UCSD-AML1 (cell line): ENCODE measurements around the gene RREB1.

Experiments
- DNase-seq: peaks from one replicate; lab custom pipeline; 2025; ENCODE audit not compliant: unreplicated experiment; lab: John Stamatoyannopoulos, UW

Gene RREB1

DNA sequence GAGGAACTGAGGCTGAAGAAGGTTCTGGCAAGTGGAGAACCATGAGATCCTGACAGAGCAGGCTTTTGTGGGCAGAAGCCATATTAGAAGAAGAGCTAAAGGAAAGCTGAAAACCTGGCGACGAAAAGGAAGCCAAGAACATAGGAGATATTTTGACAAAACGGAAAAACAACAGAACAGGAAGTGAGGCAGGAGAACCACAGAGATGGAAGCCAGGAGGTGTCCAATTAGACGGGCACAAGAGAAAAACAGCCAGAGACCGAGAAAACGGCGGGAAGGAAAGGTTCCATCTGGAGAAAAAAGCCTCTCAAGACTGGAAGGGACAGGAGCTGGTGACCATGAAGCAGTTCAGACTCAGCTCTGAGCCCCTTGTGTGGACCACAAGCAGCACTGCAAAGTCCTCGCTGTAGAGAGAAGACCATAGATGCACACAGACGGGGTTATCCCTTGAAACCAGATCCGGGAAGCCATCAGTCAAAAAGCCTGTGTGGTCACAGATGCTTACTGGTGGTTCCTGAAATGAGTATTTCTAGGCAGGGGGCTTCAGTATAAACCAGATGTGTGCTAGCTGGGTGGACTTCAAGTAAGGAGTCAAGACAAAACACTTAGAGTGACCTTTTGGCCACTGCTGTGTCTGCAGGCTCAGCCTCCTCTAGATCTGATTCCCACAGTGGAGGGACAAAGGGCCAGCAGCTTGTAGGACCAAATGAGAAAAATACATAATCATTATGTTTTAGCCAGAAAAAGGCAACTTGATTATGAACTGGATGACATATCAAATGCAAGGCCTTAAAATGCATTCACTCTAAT lies 174.5 kb downstream of the RREB1 start:
- no peak for DNase-seq

DNA sequence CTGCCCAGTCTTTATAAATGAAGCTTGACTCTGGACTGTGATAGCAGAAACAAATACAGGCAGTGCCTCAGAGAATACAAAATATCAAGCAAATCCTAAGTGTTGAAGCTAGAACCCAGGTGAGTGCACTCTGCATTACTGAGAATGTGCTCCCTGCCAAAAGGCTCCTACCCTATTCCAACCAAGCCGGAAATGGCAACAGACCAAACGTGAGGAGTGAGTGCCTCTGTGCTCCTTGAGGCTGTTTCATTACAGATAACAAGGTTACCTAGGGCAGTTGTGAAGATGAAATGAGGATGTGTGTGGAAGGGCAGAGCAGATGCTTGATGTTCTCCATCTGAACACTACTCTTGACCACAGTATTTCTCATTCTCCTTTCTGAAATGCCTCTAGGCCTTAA lies 175.9 kb downstream of the RREB1 start:
- no peak for DNase-seq

- no peak for DNase-seq
Observed at GRCh38 chr6:7285416-7285815, 177.7 kb downstream of the RREB1 start.

DNA sequence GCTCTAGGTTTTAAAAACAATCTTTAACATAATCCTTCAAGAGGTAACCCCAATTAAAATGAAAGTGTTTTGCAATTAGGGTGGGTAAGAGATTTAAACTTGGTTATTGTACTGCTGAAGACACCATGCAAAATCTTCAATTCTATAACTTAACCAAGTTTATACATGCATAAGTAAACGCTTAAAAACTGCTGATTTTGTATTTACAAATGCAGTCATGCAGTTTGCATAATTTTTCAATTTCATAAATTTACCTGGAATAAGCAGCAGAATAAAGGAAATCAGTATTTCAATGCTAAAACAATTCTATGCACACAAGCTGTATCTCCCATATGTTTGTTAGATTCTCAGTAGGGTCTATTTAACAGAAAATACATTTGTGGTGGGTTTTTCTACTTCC lies 182.3 kb downstream of the RREB1 start:
- no peak for DNase-seq

GRCh38 chr6:7292596-7293255 lies 185.0 kb downstream of the RREB1 start:
- DNase-seq, result no peak

GRCh38 chr6:7295916-7296315 lies 188.2 kb downstream of the RREB1 start:
- no peak for DNase-seq

DNA sequence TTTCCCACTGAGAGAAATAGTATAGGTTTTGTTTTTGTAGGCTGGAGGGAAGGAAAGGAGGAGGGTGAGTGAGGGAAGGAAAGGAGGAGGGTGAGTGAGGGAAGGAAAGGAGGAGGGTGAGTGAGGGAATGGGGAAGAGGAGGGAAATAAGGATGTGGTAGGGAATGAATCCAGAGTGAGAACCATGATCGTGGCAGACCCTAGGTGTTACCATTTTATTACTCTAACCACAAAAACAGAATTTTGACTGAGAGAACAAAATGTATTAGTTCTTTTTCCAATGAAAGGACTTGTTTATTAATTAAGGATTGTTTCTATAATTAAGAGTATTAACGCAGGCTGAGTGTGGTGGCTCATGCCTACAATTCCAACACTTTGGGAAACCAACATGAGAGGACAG lies 188.8 kb downstream of the RREB1 start:
- no peak for DNase-seq

DNA sequence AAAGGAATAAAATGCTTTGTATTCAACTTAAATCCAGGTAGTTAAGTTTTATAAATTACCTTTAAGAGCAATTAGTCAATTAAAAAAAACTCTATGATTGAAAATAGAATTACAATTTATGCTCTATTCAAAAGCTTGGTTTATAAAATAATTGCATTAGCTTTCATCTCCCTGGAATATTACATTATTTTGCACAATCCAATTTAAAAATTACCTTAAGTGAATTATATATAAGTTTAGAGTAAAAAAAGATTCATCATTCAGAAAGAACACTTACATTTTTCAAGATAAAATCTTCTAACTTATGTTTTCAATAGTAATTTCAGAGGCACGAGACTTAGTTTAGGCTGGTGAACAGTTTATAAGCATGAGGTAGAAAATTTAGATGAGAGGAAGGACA lies 190.4 kb downstream of the RREB1 start:
- DNase-seq, result no peak

DNA sequence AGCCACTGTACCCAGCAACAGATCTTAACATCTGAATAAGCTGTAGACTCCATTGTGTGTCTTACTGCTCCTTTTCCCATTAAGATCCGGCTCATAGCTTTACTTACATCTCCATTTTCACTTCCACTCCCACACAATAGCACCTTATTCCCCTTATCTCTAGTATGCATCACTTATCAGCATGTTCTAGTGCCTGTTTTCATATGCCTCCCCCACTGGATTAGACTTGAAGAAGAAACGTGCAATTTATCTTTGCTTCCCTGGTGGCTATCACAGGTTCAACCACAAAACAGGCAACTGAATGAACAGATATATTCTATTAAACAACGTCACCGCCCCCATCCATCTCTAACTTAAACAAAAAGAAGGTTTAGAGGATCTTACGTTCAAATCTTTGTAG lies 193.2 kb downstream of the RREB1 start:
- DNase-seq, result no peak
